Hepatocyte (in vitro differentiated cells): ENCODE data around the gene NBPF4. TPM values are rescaled to one million over a fixed set of nuclear protein-coding genes. Genes with fewer than 3 reads are reported as not detected.
"Not testable (repeated sequence)": the region's sequence is repeated elsewhere in the genome, so short reads cannot be mapped to it uniquely, and the experiment has no call there.

Source experiments
- DNase-seq: peaks from one replicate; pipeline ENCODE4 v3.0.0-alpha.2; 2016; ENCODE audit warnings: low spot score
- H2AFZ ChIP-seq: fragments of 200-600 bp; sonication (generic); 2 replicates; pipeline ENCODE4 v1.6.0; 2016; ENCODE audit warnings: antibody characterized with exemption, mild to moderate bottlenecking
- H3K27ac ChIP-seq: fragments of 200-600 bp; sonication (generic); 2 replicates; pipeline ENCODE4 v1.5.1; 2016; ENCODE audit warnings: mild to moderate bottlenecking
- H3K27me3 ChIP-seq: fragments of 200-600 bp; sonication (generic); 2 replicates; pipeline ENCODE4 v1.6.1; 2016
- H3K36me3 ChIP-seq: fragments of 200-600 bp; sonication (generic); replicated peaks from 2 replicates; pipeline ENCODE4 v1.5.1; 2016; ENCODE audit warnings: low read depth; ENCODE audit not compliant: insufficient read depth
- H3K4me1 ChIP-seq: fragments of 200-600 bp; sonication (generic); 2 replicates; pipeline ENCODE4 v1.5.1; 2016; ENCODE audit warnings: mild to moderate bottlenecking, moderate library complexity; ENCODE audit not compliant: insufficient read depth
- H3K4me2 ChIP-seq: fragments of 200-600 bp; sonication (generic); 2 replicates; pipeline ENCODE4 v1.6.0; 2016
- H3K4me3 ChIP-seq: fragments of 200-600 bp; sonication (generic); 2 replicates; pipeline ENCODE4 v1.5.1; 2016; ENCODE audit warnings: mild to moderate bottlenecking
- H3K79me2 ChIP-seq: fragments of 200-600 bp; sonication (generic); 2 replicates; pipeline ENCODE4 v1.6.0; 2017; ENCODE audit warnings: mild to moderate bottlenecking
- H3K9me2 ChIP-seq: fragments of 200-600 bp; sonication (generic); replicated peaks from 2 replicates; pipeline ENCODE4 v1.6.0; 2017; ENCODE audit warnings: mild to moderate bottlenecking; ENCODE audit not compliant: insufficient read depth
- H3K9me3 ChIP-seq: fragments of 200-600 bp; sonication (generic); 2 replicates; pipeline ENCODE4 v1.5.1; 2016; ENCODE audit warnings: low read depth, mild to moderate bottlenecking
- H4K20me1 ChIP-seq: fragments of 200-600 bp; sonication (generic); 2 replicates; pipeline ENCODE4 v1.6.0; 2016; ENCODE audit warnings: mild to moderate bottlenecking; ENCODE audit not compliant: insufficient read depth, poor library complexity, severe bottlenecking
- CTCF ChIP-seq: fragments of 200-600 bp; sonication (generic); IDR thresholded peaks from 2 replicates; pipeline ENCODE4 v1.5.1; 2016; ENCODE audit warnings: antibody characterized with exemption, mild to moderate bottlenecking; ENCODE audit not compliant: poor library complexity
- EZH2 ChIP-seq: fragments of 200-600 bp; sonication (generic); IDR thresholded peaks from 2 replicates; pipeline ENCODE4 v1.6.1; 2016; ENCODE audit warnings: antibody characterized with exemption, mild to moderate bottlenecking, borderline replicate concordance
- EZH2phosphoT487 ChIP-seq: fragments of 200-600 bp; sonication (generic); IDR thresholded peaks from one replicate; pipeline ENCODE4 v1.6.1; 2018; ENCODE audit warnings: antibody characterized with exemption, mild to moderate bottlenecking, low read depth, moderate library complexity; ENCODE audit not compliant: unreplicated experiment, severe bottlenecking
- WGBS: methylation state at CpG from one replicate; pipeline ENCODE4 v1.1.6; 2016; ENCODE audit warnings: low lambda C conversion rate; ENCODE audit errors: missing lambda C conversion rate; 5-methylcytosine and 5-hydroxymethylcytosine counted together
- polyA plus RNA-seq: library from polyadenylated mRNA; unstranded; fragments of >200 nt; fragmentation: Nextera tagmentation; extraction: Ambion mirVana; gene quantifications from 2 replicates; pipeline ENCODE4 v1.2.1, GENCODE V29; 2016
- total RNA-seq: library from RNA; depleted of rRNA; stranded (reverse); fragments of >200 nt; gene quantifications from 2 replicates; pipeline ENCODE4 v1.2.3, GENCODE V29; 2014

Gene NBPF4
- total and polyA plus RNA-seq, 2 experiments from 2014 or later: not detected

GRCh38 chr1:108216028-108216890 lies 27.6 kb downstream of the NBPF4 start:
- H3K4me1 ChIP-seq, H3K9me3 ChIP-seq, H3K27me3 ChIP-seq, DNase-seq, H4K20me1 ChIP-seq, H2AFZ ChIP-seq, H3K27ac ChIP-seq, H3K36me3 ChIP-seq, H3K9me2 ChIP-seq, H3K4me2 ChIP-seq, H3K4me3 ChIP-seq, H3K79me2 ChIP-seq: not testable (repeated sequence)
- WGBS: 78% methylated on average over 6 of the region's 6 CpGs

- H2AFZ ChIP-seq, H3K36me3 ChIP-seq, H4K20me1 ChIP-seq, H3K4me3 ChIP-seq, H3K27me3 ChIP-seq, H3K9me3 ChIP-seq, H3K79me2 ChIP-seq, H3K4me2 ChIP-seq, H3K9me2 ChIP-seq, H3K27ac ChIP-seq, H3K4me1 ChIP-seq: not testable (repeated sequence)
- 18% methylated on average over 5 of the region's 5 CpGs for WGBS
- TF ChIP-seq CTCF: peak; percentile 76
- peak; percentile 35 for DNase-seq
These were observed 29.0 kb downstream of the NBPF4 start for GRCh38 chr1:108214641-108215465.

GRCh38 chr1:108211014-108211413 lies 32.9 kb downstream of the NBPF4 start:
- no peak overlapping the region for H3K27ac ChIP-seq
- H3K9me2 ChIP-seq: no peaks in the 10 kb centered on the region
- H2AFZ ChIP-seq: no peak overlapping the region
- H3K4me3 ChIP-seq: no peak overlapping the region
- H3K9me3 ChIP-seq: no peaks in the 10 kb centered on the region
- TF ChIP-seq EZH2phosphoT487 (no peak), CTCF (no peak), EZH2 (no peak)
- peaks cover 7% of the 10 kb centered on the region for H3K27me3 ChIP-seq
- H3K79me2 ChIP-seq: no peaks in the 10 kb centered on the region
- whole genome bisulfite sequencing: 88% methylated on average over 1 of the region's 1 CpG
- no peaks in the 10 kb centered on the region for H3K36me3 ChIP-seq
- H3K4me2 ChIP-seq: no peak overlapping the region
- no peaks in the 10 kb centered on the region for H4K20me1 ChIP-seq
- peaks cover 6% of the 10 kb centered on the region for H3K4me1 ChIP-seq
- no peak for DNase-seq

DNA sequence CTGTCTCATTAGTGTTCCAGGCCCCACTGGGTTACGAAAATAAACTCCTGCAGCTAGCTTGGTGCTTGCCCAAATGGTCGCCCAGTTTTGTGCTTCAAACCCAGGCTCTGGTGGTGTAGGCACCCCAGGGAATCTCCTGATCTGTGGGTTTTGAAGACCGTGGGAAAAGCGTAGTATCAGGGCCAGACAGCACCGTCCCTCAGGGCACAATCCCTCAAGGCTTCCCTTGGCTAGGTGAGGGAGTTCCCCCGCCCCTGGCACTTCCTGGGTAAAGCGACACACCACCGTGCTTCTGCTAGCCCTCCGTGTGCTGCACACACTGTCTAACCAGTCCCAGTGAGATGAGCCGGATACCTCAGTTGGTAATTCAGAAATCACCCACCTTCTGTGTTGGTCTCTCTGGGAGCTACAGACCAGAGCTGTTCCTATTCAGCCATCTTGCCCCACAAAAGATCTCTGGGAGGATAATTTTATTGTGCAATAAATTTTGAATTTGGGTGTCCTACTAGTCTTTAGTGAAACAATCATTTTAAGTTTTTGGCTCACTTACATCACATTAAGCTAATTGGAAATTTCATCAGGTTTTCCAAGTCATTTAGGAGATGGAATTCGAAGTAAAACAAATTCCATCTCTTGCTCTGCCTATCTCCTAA lies 34.3 kb downstream of the NBPF4 start:
- Histone ChIP-seq H3K9me3 (no peaks in the 10 kb centered on the region), H3K9me2 (no peaks in the 10 kb centered on the region), H3K36me3 (no peaks in the 10 kb centered on the region), H2AFZ (no peak overlapping the region), H4K20me1 (no peaks in the 10 kb centered on the region), H3K4me2 (peak overlapping the region; percentile 48), H3K79me2 (no peaks in the 10 kb centered on the region), H3K4me1 (peaks cover 6% of the 10 kb centered on the region), H3K27ac (peak overlapping the region; percentile 18), H3K27me3 (peaks cover 7% of the 10 kb centered on the region), H3K4me3 (no peak overlapping the region)
- DNase-seq: no peak
- 87% methylated on average over 11 of the region's 11 CpGs for WGBS
- TF ChIP-seq EZH2 (no peak), CTCF (no peak), EZH2phosphoT487 (no peak)
